IMR-90 (cell line): ENCODE measurements around the gene TNS1.

ENCODE experiments used
- CEBPB ChIP-seq: IDR thresholded peaks from 2 replicates; pipeline ENCODE4 v1.6.1; 2012; ENCODE audit warnings: low read depth, low read length, improper control_type of control experiment
- CTCF ChIP-seq: conservative IDR thresholded peaks from 2 replicates; pipeline ENCODE4 v1.5.1; 2012; ENCODE audit warnings: mild to moderate bottlenecking, low read depth, low read length, improper control_type of control experiment
- ELK1 ChIP-seq: fragments of 150-350 bp; IDR thresholded peaks from 2 replicates; pipeline ENCODE4 v1.6.1; 2016; ENCODE audit warnings: low read depth, mild to moderate bottlenecking, low read length, moderate library complexity, borderline replicate concordance
- POLR2A ChIP-seq: IDR thresholded peaks from 2 replicates; pipeline ENCODE4 v1.6.1; 2012; ENCODE audit warnings: mild to moderate bottlenecking, low read depth, low read length
- RCOR1 ChIP-seq: IDR thresholded peaks from 2 replicates; pipeline ENCODE4 v1.6.1; 2012; ENCODE audit warnings: mild to moderate bottlenecking, low read length, improper control_type of control experiment; ENCODE audit not compliant: insufficient replicate concordance
- USF2 ChIP-seq: fragments of 150-350 bp; IDR thresholded peaks from 2 replicates; pipeline ENCODE4 v1.6.1; 2017; ENCODE audit warnings: mild to moderate bottlenecking, antibody characterized with exemption, low read length, low read depth

GRCh38 chr2:217834057-217834620 is 168.7 kb downstream of the TNS1 start:
- TF ChIP-seq CTCF (no peak), ELK1 (no peak), USF2 (no peak), POLR2A (no peak), CEBPB (no peak), RCOR1 (no peak)
